ENCODE results near the gene CCDC24. TPM values are rescaled to one million over a fixed set of nuclear protein-coding genes. Genes with fewer than 3 reads are reported as not detected.

Gene CCDC24
- total and polyA plus RNA-seq, 8 donors: 3.9 to 45.9 (median 6.5) TPM

DNA sequence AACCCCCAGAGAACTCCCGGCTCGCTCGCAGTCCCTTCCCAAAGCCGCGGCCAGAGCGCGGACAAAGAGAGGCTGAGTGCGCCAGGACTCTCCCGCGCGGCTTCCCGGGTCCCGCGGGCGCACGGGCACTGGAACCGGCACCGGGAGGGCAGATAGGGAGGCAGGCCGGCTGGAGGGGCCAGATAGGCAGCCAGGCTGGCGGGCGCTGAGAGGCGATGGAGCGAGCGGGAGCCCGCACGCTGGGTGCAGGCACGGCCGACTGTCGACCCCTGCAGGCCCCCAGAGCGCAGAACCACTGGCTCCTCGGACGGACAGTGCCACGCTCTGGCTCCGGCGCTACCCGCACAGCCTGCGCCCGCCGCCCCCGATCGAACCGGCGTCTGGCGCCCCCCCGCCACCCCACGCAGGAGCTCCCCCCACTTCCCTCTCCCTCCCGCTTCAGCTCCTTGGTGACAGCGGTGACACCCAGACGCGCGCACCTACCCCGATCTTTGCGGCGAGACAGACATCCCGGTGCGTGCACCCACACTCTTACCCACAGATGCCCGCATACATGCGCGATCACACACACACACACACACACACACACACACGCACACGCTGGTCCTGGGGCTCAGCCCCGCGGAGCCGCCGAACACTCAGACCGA lies 39.3 kb downstream of the CCDC24 start:
- peak overlapping the region; percentile 67 to 94 (median 73) for H3K4me3 ChIP-seq
- no peak for FAIRE-seq
- peak; percentile 17 to 42 (median 32) for ATAC-seq
- H3K27ac ChIP-seq: peak overlapping the region; percentile 45 to 89 (median 70)
- DNase-seq: peak in 3 of 6 donors; percentile 23 to 86 (median 36)
- no peaks in the 10 kb centered on the region for H3K27me3 ChIP-seq
- H3K9me3 ChIP-seq: no peaks in the 10 kb centered on the region
- H3K4me1 ChIP-seq: peaks cover 0 to 11% (median 0%) of the 10 kb centered on the region in 3 donors
- H3K36me3 ChIP-seq: no peaks in the 10 kb centered on the region
- 0 to 1% methylated on average over 47 to 66 of the region's 66 CpGs for WGBS, 2 donors
- intact Hi-C loops (cut with DNase I): loop anchor here in 1 of 3 donors (10.0 kb wide), 1 partner anchor 266 kb away; no protein-coding TSS in a partner anchor
- TF ChIP-seq, protein P1, sequence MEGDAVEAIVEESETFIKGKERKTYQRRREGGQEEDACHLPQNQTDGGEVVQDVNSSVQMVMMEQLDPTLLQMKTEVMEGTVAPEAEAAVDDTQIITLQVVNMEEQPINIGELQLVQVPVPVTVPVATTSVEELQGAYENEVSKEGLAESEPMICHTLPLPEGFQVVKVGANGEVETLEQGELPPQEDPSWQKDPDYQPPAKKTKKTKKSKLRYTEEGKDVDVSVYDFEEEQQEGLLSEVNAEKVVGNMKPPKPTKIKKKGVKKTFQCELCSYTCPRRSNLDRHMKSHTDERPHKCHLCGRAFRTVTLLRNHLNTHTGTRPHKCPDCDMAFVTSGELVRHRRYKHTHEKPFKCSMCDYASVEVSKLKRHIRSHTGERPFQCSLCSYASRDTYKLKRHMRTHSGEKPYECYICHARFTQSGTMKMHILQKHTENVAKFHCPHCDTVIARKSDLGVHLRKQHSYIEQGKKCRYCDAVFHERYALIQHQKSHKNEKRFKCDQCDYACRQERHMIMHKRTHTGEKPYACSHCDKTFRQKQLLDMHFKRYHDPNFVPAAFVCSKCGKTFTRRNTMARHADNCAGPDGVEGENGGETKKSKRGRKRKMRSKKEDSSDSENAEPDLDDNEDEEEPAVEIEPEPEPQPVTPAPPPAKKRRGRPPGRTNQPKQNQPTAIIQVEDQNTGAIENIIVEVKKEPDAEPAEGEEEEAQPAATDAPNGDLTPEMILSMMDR (IDR thresholded peaks at IDR 0.05): no peak

DNA sequence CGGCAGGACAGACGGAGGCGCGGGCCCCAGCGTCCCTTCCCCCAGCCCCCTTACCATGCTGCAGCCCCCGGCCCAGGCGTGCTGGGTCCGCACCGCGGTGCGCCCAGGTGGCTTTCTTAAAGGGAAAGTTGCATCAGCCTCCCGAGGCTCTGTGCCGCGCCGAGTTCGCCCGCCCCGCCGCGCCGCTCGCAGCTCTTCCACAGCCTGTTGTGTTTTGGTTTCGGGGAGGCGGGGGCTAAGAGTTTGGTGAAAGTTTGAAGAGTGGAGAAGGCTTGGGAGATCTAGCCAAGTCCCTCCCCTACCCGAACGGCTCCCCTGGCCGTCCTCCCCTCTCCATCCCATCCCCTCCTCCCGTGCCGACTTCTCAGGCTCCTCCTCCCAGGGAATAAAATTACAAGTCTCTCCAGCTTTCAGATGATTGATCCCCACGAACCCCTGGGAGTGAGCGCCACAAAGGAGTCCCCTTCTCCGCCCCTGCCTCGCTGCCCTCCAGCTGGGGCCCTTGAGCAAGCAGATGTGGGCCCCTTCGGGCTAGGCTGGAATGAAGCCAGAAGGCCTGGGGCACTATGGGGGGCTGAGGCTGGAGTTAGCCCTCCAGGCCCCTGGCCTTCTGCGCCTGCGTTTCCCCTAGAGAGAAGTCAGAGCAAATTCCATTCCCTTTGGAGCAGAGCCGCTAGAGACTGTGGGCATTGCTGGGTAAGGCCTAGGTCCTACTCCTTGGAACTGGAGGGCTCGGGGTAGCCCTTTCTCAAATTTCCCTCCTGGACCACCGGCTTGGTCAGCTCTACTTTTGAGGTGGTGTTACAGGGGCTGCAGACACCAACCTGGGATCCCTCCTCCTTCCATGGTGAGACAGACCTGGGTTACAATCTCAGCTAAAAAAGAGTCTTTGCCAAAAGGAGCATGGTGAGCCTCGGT lies 40.1 kb downstream of the CCDC24 start, which contains the start of gene SLC6A9:
TSS of gene SLC6A9 (minus strand) at position 211 of the 918 bp plus-strand sequence. CDS start 7,185 bp downstream, outside the sequence.
- intact Hi-C loops (cut with DNase I): loop anchor here in 1 of 3 donors (10.0 kb wide), 1 partner anchor 267 kb away; no protein-coding TSS in a partner anchor
- 10% methylated on average over 33 to 40 of the region's 40 CpGs for WGBS, 2 donors
- DNase-seq (peak in 5 of 6 donors; percentile 64 to 82 (median 75)), ATAC-seq (peak; percentile 27 to 57 (median 37)), FAIRE-seq (no peak)
- Histone ChIP-seq H3K36me3 (no peaks in the 10 kb centered on the region), H3K4me1 (peaks cover 0 to 15% (median 0%) of the 10 kb centered on the region in 3 donors), H3K9me3 (no peaks in the 10 kb centered on the region), H3K4me3 (peak within 1 kb of the TSS; percentile 67 to 94 (median 73)), H3K27me3 (no peaks in the 10 kb centered on the region), H3K27ac (peak within 1 kb of the TSS; percentile 45 to 89 (median 70))
- TF ChIP-seq, protein P1 (IDR thresholded peaks at IDR 0.05): no peak

DNA sequence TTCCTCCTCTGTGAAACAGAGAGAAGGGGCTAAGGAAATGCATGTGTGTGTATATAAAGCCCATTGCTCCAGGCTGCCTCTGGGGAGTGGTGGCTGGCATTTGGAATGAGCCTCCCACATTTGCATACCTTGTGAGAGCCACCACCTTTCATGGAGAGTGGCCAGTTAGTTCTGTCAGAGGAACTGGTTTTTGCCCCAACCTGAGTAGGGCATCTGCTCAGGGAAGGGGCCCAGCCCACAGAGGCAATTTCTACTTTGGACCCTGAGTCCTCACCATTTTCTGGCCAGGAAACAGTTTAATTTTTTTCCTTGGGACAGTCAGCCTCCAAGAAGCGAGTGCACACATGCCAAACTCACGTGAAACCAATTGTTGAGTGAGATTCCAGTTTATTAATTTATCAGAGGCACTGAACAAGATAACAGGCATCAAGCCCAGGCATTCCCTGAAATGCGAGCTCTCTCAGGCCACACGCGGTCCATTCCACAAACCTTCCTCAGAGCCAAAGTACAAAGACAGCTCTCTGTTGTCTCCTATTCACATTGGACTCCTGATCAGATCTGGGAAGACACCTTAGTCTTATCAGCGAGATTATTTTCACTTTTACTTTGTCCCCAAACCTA lies 40.9 kb downstream of the CCDC24 start:
- ATAC-seq: no peak
- WGBS, 2 donors: 38 to 42% methylated on average over 6 of the region's 6 CpGs

DNA sequence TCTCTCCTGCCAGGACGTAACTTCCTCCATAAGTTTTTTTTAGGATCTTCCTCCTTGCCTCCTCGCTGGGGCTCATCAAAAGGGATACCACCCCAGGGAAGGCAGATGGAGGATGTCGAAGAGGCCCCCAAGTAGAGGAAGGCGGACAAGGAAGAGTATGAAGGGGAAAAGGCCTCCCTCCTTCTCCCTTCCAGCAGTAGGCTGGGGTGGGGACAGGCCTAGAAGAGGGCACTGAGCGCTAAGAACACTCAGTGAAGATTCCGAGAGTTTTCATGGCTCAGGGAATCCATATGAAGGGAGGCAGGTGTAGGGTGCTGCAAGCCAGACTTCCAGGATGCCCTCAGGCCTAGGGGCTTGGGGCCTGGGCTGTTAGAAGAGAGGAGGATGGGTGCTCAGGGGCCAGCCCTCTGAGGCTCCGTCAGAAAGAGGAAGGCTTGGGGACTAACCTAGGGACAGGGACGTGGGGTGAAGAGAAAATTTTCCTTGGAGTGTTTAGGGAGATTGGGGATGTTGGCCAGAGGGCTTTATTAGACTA lies 41.7 kb downstream of the CCDC24 start:
- H3K27me3 ChIP-seq: no peaks in the 10 kb centered on the region
- FAIRE-seq (no peak), DNase-seq (no peak), ATAC-seq (no peak)
- H3K36me3 ChIP-seq: no peaks in the 10 kb centered on the region
- peaks cover 0 to 15% (median 0%) of the 10 kb centered on the region in 3 donors for H3K4me1 ChIP-seq
- no peaks in the 10 kb centered on the region for H3K9me3 ChIP-seq
- WGBS, 2 donors: 85 to 91% methylated on average over 8 of the region's 8 CpGs
- TF ChIP-seq, protein P1 (IDR thresholded peaks at IDR 0.05): no peak
- no peak overlapping the region for H3K4me3 ChIP-seq
- H3K27ac ChIP-seq: no peak overlapping the region
- intact Hi-C loops (cut with DNase I): loop anchor here in 1 of 3 donors (10.0 kb wide), 1 partner anchor 268 kb away; no protein-coding TSS in a partner anchor

More for the DNA sequence above, 40.9 kb downstream of the CCDC24 start:
- peak in 1 of 6 donors; percentile 35 for DNase-seq
- TF ChIP-seq, protein P1 (IDR thresholded peaks at IDR 0.05): no peak
- no peak for FAIRE-seq
- H3K4me3 ChIP-seq: peak overlapping the region in 1 of 4 donors; percentile 94
- peak overlapping the region in 3 of 4 donors; percentile 39 to 49 (median 44) for H3K27ac ChIP-seq
- H3K9me3 ChIP-seq: no peaks in the 10 kb centered on the region
- H3K27me3 ChIP-seq: no peaks in the 10 kb centered on the region
- no peaks in the 10 kb centered on the region for H3K36me3 ChIP-seq
- intact Hi-C loops (cut with DNase I): loop anchor here in 1 of 3 donors (10.0 kb wide), 1 partner anchor 267 kb away; no protein-coding TSS in a partner anchor
- peaks cover 0 to 15% (median 0%) of the 10 kb centered on the region in 3 donors for H3K4me1 ChIP-seq

All from pancreas (tissue), 10 donors.